HCT116 (cell line): ENCODE results near the gene BCL2L13. TPM values are rescaled to one million over a fixed set of nuclear protein-coding genes. Genes with fewer than 3 reads are reported as not detected.

Experiments used
- ATAC-seq: fragments of 200-7000 bp; cut with Tn5 transposase; 2 replicates; pipeline ENCODE4 v1.9.1; 2020; ENCODE audit warnings: mild to moderate bottlenecking, moderate library complexity
- Bru-seq: library from RNA; stranded (reverse); fragments of 400-500 nt; gene quantifications from one replicate; lab custom pipeline; 2021; lab: Mats Ljungman, UMichigan
- BruChase-seq, 2 experiments: library from RNA; stranded (reverse); fragments of 400-500 nt; gene quantifications; one replicate each; lab custom pipeline; 2021; lab: Mats Ljungman, UMichigan
- BruUV-seq: library from RNA; stranded (reverse); fragments of 400-500 nt; replicated peaks from 2 replicates; lab custom pipeline; 2021; lab: Mats Ljungman, UMichigan
- CTCF ChIA-PET: fragments of 300-600 bp; sonication (Branson Sonifier 250); formaldehyde crosslinking; loops from one replicate; lab custom pipeline; 2021; ENCODE audit warnings: antibody characterized with exemption; lab: Charles Lee
- POLR2A ChIA-PET: fragments of 300-600, 350-600 bp; sonication (Branson Sonifier 250); formaldehyde crosslinking; loops from one replicate; lab custom pipeline; 2021; ENCODE audit warnings: antibody characterized with exemption; lab: Charles Lee
- RAD21 ChIA-PET, 2 experiments: fragments of 300-600 bp; sonication (Branson Sonifier 250); formaldehyde crosslinking; loops; one replicate each; lab custom pipeline; 2023; ENCODE audit warnings: low total read pairs in 2 of 2; ENCODE audit not compliant: uncharacterized antibody in 2 of 2, unreplicated experiment in 2 of 2, low non-redundant PET in 1 of 2; lab: Charles Lee
- DNase-seq: peaks from one replicate; pipeline ENCODE4 v3.0.0-alpha.2; 2010; ENCODE audit warnings: low read depth, low spot score
- H2AFZ ChIP-seq: fragments of 200-600 bp; shearing (Covaris generic), sonication (generic); 2 replicates; pipeline ENCODE4 v1.6.1; 2017; ENCODE audit warnings: low read depth, mixed run types, mixed read lengths, antibody characterized with exemption, low read length; ENCODE audit not compliant: poor library complexity, severe bottlenecking
- H3K27ac ChIP-seq: 2 replicates; pipeline ENCODE4 v1.5.1; 2012; ENCODE audit warnings: low read depth, low read length
- H3K27me3 ChIP-seq: fragments of 200-600 bp; sonication (generic); 2 replicates; pipeline ENCODE4 v1.6.1; 2016; ENCODE audit warnings: mixed run types, low read length, mixed read lengths; ENCODE audit not compliant: insufficient read depth
- H3K36me3 ChIP-seq, 2 experiments: fragments of 200-500 bp in 1 of 2; fragments of 200-600 bp in 1 of 2; sonication (Bioruptor generic) in 1 of 2; sonication (generic) in 1 of 2; 2 replicates each; pipeline versions ENCODE4 v1.5.1 to v1.6.1; 2014 to 2016; ENCODE audit warnings: low read length in 2 of 2, inconsistent platforms in 1 of 2, mixed read lengths in 1 of 2, mixed run types in 1 of 2; ENCODE audit not compliant: insufficient read depth in 2 of 2, control insufficient read depth in 1 of 2
- H3K4me1 ChIP-seq, 2 experiments: fragments of 200-600 bp in 1 of 2; sonication (generic) in 1 of 2; 2 replicates each; pipeline versions ENCODE4 v1.5.1 to v1.6.1; 2012 to 2017; ENCODE audit warnings: low read length in 2 of 2, inconsistent platforms in 1 of 2, mild to moderate bottlenecking in 1 of 2, mixed read lengths in 1 of 2, mixed run types in 1 of 2, moderate library complexity in 1 of 2; ENCODE audit not compliant: insufficient read depth in 2 of 2, control insufficient read depth in 1 of 2
- H3K4me2 ChIP-seq: fragments of 200-600 bp; sonication (generic); 2 replicates; pipeline ENCODE4 v1.6.1; 2017; ENCODE audit warnings: mixed run types, low read length, mixed read lengths
- H3K4me3 ChIP-seq, 2 experiments: fragments of 200-600 bp in 1 of 2; sonication (generic) in 1 of 2; replicated peaks in 1 of 2; 2 replicates each; pipeline ENCODE4 v1.5.1; 2011 to 2016; ENCODE audit warnings: low read length in 2 of 2, control low read depth in 1 of 2, low read depth in 1 of 2, mild to moderate bottlenecking in 1 of 2, mixed read lengths in 1 of 2, mixed run types in 1 of 2
- H3K79me2 ChIP-seq: fragments of 200-600 bp; sonication (generic); 2 replicates; pipeline ENCODE4 v1.6.1; 2017; ENCODE audit warnings: mild to moderate bottlenecking, mixed run types, low read length, moderate library complexity, mixed read lengths; ENCODE audit not compliant: insufficient read depth
- H3K9ac ChIP-seq: fragments of 200-600 bp; sonication (generic); 2 replicates; pipeline ENCODE4 v1.6.1; 2016; ENCODE audit warnings: low read length, mixed read lengths
- H3K9me2 ChIP-seq: fragments of 200-600 bp; sonication (generic), shearing (Covaris generic); 2 replicates; pipeline ENCODE4 v1.6.1; 2017; ENCODE audit warnings: mixed run types, mild to moderate bottlenecking, moderate library complexity; ENCODE audit not compliant: insufficient read depth
- H3K9me3 ChIP-seq, 2 experiments: fragments of 200-500 bp in 1 of 2; fragments of 200-600 bp in 1 of 2; sonication (Bioruptor generic) in 1 of 2; sonication (generic) in 1 of 2; 2 replicates each; pipeline ENCODE4 v1.6.1; 2014 to 2017; ENCODE audit warnings: low read length in 2 of 2, mixed read lengths in 2 of 2, inconsistent platforms in 1 of 2, low read depth in 1 of 2, mild to moderate bottlenecking in 1 of 2, mixed run types in 1 of 2, moderate library complexity in 1 of 2; ENCODE audit not compliant: control insufficient read depth in 1 of 2, insufficient read depth in 1 of 2
- H4K20me1 ChIP-seq: fragments of 200-600 bp; sonication (generic), shearing (Covaris generic); 2 replicates; pipeline ENCODE4 v1.6.1; 2017; ENCODE audit warnings: mixed run types, mild to moderate bottlenecking, moderate library complexity; ENCODE audit not compliant: insufficient read depth
- ELF1 ChIP-seq: IDR thresholded peaks from 2 replicates; pipeline ENCODE4 v1.6.1; 2012; ENCODE audit warnings: low read depth, borderline replicate concordance
- POLR2A ChIP-seq: IDR thresholded peaks from 2 replicates; pipeline ENCODE4 v1.7.0; 2011; ENCODE audit warnings: borderline replicate concordance; ENCODE audit not compliant: insufficient read depth, insufficient read length; ENCODE audit errors: extremely low read depth
- POLR2AphosphoS5 ChIP-seq: IDR thresholded peaks from 2 replicates; pipeline ENCODE4 v1.6.1; 2011; ENCODE audit warnings: mild to moderate bottlenecking, low read depth, low read length, moderate library complexity
- SIN3A ChIP-seq: IDR thresholded peaks from 2 replicates; pipeline ENCODE4 v1.6.1; 2012; ENCODE audit warnings: low read depth
- TCF7L2 ChIP-seq: IDR thresholded peaks from 2 replicates; pipeline ENCODE4 v1.7.0; 2011; ENCODE audit warnings: borderline replicate concordance, inconsistent platforms; ENCODE audit not compliant: insufficient read depth, insufficient read length; ENCODE audit errors: extremely low read depth
- YY1 ChIP-seq: IDR thresholded peaks from 2 replicates; pipeline ENCODE4 v1.6.1; 2011; ENCODE audit warnings: low read length, low read depth, moderate library complexity, mild to moderate bottlenecking; ENCODE audit not compliant: insufficient replicate concordance; ENCODE audit errors: extremely low read depth
- ZFX ChIP-seq: fragments of 450-650 bp; IDR thresholded peaks from 2 replicates; pipeline ENCODE4 v1.6.1; 2017
- intact Hi-C: fragments of 100-400 bp; cut with micrococcal nuclease; formaldehyde crosslinking; loops from 2 replicates; pipeline ENCODE4 v1.10.0; 2022
- long read RNA-seq: library from polyadenylated mRNA; unstranded; transcript quantifications from one replicate; pipeline ENCODE4 v2.0.0, GENCODE V29; 2021; ENCODE audit not compliant: unreplicated experiment
- polyA plus RNA-seq: library from polyadenylated mRNA; unstranded; fragments of >200 nt; gene quantifications from 2 replicates; pipeline ENCODE4 v1.2.1, GENCODE V29; 2012; ENCODE audit warnings: missing spikeins
- total RNA-seq: library from RNA; stranded (reverse); gene quantifications from one replicate; pipeline ENCODE4 v1.2.1, GENCODE V29; 2021; ENCODE audit not compliant: unreplicated experiment
- TF ChIP-seq, protein P1 (sequence below): IDR thresholded peaks from 2 replicates; pipeline ENCODE4 v1.6.1; 2012; ENCODE audit warnings: low read depth

BCL2L13 gene, protein sequence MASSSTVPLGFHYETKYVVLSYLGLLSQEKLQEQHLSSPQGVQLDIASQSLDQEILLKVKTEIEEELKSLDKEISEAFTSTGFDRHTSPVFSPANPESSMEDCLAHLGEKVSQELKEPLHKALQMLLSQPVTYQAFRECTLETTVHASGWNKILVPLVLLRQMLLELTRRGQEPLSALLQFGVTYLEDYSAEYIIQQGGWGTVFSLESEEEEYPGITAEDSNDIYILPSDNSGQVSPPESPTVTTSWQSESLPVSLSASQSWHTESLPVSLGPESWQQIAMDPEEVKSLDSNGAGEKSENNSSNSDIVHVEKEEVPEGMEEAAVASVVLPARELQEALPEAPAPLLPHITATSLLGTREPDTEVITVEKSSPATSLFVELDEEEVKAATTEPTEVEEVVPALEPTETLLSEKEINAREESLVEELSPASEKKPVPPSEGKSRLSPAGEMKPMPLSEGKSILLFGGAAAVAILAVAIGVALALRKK
- total RNA-seq: 38.6 TPM
- 27.0 and 29.0 TPM in 2 replicates for polyA plus RNA-seq
- Bru-seq, nascent RNA: percentile 75 among the genes with signal in this experiment
- percentile 73 among the genes with signal in this experiment for BruChase-seq, experiment 1, labeled RNA remaining after a 6-hour chase
- BruChase-seq, experiment 2, labeled RNA remaining after a 2-hour chase: percentile 65 among the genes with signal in this experiment
- long read RNA-seq, full-length matches to known transcripts: 41 of 76 reads
- long read RNA-seq, partial matches to known transcripts: 17 of 76 reads
- long read RNA-seq, other reads (novel, unspliced or antisense): 18 of 76 reads

DNA sequence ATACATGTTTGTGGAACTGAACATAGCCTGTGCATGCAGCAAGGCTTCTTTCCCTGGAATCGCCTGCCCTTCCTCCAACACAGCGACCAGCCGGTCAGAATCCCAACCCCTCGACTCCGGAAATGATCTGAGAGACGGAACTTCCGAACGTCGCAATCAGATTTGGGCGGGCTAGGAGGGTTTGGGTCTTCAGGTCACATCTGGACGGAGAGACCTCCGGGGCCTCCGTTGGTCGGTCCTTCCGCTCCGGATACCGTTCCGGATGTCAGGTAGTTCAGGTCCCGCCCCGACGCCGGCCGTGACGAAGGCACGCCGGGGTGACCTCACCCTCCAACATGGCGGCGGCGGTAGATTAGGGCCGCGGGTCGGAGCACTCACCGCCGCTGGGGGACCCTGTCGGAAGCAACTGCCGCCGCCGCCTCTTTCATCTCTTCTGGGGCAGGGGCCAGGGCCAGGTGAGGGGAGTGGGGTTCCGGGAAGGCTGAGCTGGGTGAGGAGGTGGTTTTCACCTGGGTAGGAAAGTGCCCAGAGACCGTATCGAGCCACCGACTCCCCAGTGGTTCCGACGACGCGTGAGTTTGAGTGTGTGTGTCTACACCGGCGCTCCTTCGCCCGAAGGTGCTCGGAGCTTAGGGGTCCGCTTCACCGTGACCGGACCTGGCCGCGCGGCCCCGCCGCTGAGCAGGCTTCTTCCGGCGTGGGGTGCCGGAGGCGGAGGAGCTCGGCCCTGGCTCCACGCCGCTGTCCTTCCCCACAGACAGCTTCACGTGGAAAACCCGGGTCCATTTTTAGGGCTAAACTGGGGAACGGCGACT lies at the start of gene BCL2L13:
BCL2L13 (plus strand) TSS at position 326 of the 815 bp plus-strand sequence. CDS start 16,955 bp downstream, outside the sequence.
- H3K9me2 ChIP-seq: no peaks in the 10 kb centered on the region
- intact Hi-C loops: no loop called here
- ChIA-PET POLR2A (interaction anchor here (0.6 to 0.7 kb wide), 2 partner anchors 11 to 336 kb away, joined by 3 to 5 read pairs; no protein-coding TSS in a partner anchor), CTCF (interaction anchor here (1.0 kb wide), 1 partner anchor 467 kb away, joined by 3 read pairs; no protein-coding TSS in a partner anchor), RAD21 (no interaction called here)
- peaks cover 41% of the 10 kb centered on the region for H3K79me2 ChIP-seq
- H3K27ac ChIP-seq: peak within 1 kb of the TSS; percentile 92
- H3K4me3 ChIP-seq: peak within 1 kb of the TSS; percentile 83 to 87
- H3K4me2 ChIP-seq: peak within 1 kb of the TSS; percentile 97
- no peaks in the 10 kb centered on the region for H3K36me3 ChIP-seq
- ATAC-seq: peak; percentile 92
- H3K4me1 ChIP-seq: peaks cover 20 to 30% of the 10 kb centered on the region in 2 experiments
- H3K9me3 ChIP-seq: no peaks in the 10 kb centered on the region
- H3K9ac ChIP-seq: peak within 1 kb of the TSS; percentile 95
- no peak within 1 kb of the TSS for H2AFZ ChIP-seq
- H4K20me1 ChIP-seq: no peaks in the 10 kb centered on the region
- TSS peak; percentile 70 for BruUV-seq
- H3K27me3 ChIP-seq: no peaks in the 10 kb centered on the region
- peak; percentile 78 for DNase-seq
- no peak for TF ChIP-seq ELF1
- TF ChIP-seq, protein P1, sequence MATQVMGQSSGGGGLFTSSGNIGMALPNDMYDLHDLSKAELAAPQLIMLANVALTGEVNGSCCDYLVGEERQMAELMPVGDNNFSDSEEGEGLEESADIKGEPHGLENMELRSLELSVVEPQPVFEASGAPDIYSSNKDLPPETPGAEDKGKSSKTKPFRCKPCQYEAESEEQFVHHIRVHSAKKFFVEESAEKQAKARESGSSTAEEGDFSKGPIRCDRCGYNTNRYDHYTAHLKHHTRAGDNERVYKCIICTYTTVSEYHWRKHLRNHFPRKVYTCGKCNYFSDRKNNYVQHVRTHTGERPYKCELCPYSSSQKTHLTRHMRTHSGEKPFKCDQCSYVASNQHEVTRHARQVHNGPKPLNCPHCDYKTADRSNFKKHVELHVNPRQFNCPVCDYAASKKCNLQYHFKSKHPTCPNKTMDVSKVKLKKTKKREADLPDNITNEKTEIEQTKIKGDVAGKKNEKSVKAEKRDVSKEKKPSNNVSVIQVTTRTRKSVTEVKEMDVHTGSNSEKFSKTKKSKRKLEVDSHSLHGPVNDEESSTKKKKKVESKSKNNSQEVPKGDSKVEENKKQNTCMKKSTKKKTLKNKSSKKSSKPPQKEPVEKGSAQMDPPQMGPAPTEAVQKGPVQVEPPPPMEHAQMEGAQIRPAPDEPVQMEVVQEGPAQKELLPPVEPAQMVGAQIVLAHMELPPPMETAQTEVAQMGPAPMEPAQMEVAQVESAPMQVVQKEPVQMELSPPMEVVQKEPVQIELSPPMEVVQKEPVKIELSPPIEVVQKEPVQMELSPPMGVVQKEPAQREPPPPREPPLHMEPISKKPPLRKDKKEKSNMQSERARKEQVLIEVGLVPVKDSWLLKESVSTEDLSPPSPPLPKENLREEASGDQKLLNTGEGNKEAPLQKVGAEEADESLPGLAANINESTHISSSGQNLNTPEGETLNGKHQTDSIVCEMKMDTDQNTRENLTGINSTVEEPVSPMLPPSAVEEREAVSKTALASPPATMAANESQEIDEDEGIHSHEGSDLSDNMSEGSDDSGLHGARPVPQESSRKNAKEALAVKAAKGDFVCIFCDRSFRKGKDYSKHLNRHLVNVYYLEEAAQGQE: no peak
- peak; percentile 61 for TF ChIP-seq TCF7L2
- peak; percentile 94 for TF ChIP-seq YY1
- no peak for TF ChIP-seq SIN3A
- TF ChIP-seq POLR2A: peak; percentile 79
- peak; percentile 95 for TF ChIP-seq POLR2AphosphoS5
- peak; percentile 55; the same call in 1 of the 2 replicates for TF ChIP-seq ZFX
